Sigmoid colon (tissue), 4 donors: Measurements from ENCODE around the gene RPEL1.

Source experiments
- POLR2AphosphoS5 ChIP-seq, 4 donors: sonication (generic); formaldehyde crosslinking; IDR thresholded peaks; one replicate each; pipeline ENCODE4 v1.6.1; 2017; ENCODE audit warnings: antibody characterized with exemption in 4 of 4
- TF ChIP-seq, protein P1 (sequence below), 4 experiments: fragments of 450-650 bp in 3 of 4; fragments of 200-600 bp in 1 of 4; IDR thresholded peaks; one replicate each; pipeline ENCODE4 v1.5.1; 2016 to 2019; ENCODE audit warnings: antibody characterized with exemption in 4 of 4, mild to moderate bottlenecking in 3 of 4, moderate library complexity in 2 of 4

DNA sequence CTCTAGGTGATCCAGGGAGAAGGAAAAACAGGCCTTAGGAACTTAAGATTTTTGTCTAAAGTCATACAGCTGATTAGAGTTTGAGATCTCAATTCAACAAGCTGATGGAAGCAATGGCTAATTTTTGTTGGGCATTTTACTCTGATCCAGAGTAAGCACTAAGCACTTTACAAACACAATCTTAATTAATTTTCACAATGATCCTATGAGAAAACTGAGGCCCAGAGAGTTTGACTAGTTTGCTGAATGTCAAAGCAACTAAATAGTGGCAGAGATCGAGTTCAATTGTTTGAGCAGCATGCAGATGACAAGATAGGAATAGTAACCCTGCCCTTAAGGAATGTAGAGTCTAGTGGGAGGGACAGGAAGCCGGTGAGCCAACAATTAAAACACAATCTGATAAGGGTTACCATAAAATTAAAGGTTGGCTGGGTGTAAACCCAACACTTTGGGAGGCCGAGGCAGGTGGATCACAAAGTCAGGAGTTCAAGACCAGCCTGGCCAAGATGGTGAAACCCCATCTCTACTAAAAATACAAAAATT is 13.5 kb upstream of the RPEL1 start:
- TF ChIP-seq, protein P1, sequence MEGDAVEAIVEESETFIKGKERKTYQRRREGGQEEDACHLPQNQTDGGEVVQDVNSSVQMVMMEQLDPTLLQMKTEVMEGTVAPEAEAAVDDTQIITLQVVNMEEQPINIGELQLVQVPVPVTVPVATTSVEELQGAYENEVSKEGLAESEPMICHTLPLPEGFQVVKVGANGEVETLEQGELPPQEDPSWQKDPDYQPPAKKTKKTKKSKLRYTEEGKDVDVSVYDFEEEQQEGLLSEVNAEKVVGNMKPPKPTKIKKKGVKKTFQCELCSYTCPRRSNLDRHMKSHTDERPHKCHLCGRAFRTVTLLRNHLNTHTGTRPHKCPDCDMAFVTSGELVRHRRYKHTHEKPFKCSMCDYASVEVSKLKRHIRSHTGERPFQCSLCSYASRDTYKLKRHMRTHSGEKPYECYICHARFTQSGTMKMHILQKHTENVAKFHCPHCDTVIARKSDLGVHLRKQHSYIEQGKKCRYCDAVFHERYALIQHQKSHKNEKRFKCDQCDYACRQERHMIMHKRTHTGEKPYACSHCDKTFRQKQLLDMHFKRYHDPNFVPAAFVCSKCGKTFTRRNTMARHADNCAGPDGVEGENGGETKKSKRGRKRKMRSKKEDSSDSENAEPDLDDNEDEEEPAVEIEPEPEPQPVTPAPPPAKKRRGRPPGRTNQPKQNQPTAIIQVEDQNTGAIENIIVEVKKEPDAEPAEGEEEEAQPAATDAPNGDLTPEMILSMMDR (IDR thresholded peaks at IDR 0.05) = no peak
- no peak for TF ChIP-seq POLR2AphosphoS5 (IDR thresholded peaks at IDR 0.05)
